HAP-1 (cell line): ENCODE results near the gene DENND1A.

Source experiments
- DNase-seq, 2 experiments: peaks; one replicate each; pipeline ENCODE4 v3.0.0-alpha.2; 2016 to 2020; ENCODE audit warnings: low spot score in 2 of 2
- H3K27me3 ChIP-seq: fragments of 250-450 bp; sonication (Bioruptor Pico); 2 replicates; pipeline ENCODE4 v1.5.1; 2020; ENCODE audit warnings: low read depth, mild to moderate bottlenecking, moderate library complexity
- H3K36me3 ChIP-seq: fragments of 250-450 bp; sonication (Bioruptor Pico); replicated peaks from 2 replicates; pipeline ENCODE4 v1.5.1; 2020; ENCODE audit warnings: mild to moderate bottlenecking
- H3K4me1 ChIP-seq: fragments of 250-450 bp; sonication (Bioruptor Pico); 2 replicates; pipeline ENCODE4 v1.5.1; 2020; ENCODE audit warnings: mild to moderate bottlenecking
- H3K4me3 ChIP-seq: fragments of 250-450 bp; sonication (Bioruptor Pico); 2 replicates; pipeline ENCODE4 v1.5.1; 2020; ENCODE audit warnings: mild to moderate bottlenecking, moderate library complexity
- H3K9me3 ChIP-seq: fragments of 250-450 bp; sonication (Bioruptor Pico); 2 replicates; pipeline ENCODE4 v1.5.1; 2020; ENCODE audit warnings: mild to moderate bottlenecking, moderate library complexity
- in situ Hi-C: fragments of 300-500 bp; cut with MboI; formaldehyde crosslinking; loops from 3 replicates; pipeline ENCODE4 v1.14.3; 2020; ENCODE audit warnings: low sequenced_read_pairs, inconsistent platforms, mixed read lengths

DENND1A gene

GRCh38 chr9:123425261-123425821, 504.6 kb downstream of the DENND1A start:
- no peak overlapping the region for H3K4me3 ChIP-seq
- no peaks in the 10 kb centered on the region for H3K27me3 ChIP-seq
- in situ Hi-C loops, result no loop called here
- no peaks in the 10 kb centered on the region for H3K4me1 ChIP-seq
- H3K36me3 ChIP-seq, result no peaks in the 10 kb centered on the region
- DNase-seq, result no peak
- H3K9me3 ChIP-seq, result no peaks in the 10 kb centered on the region

GRCh38 chr9:123424552-123425225, 505.2 kb downstream of the DENND1A start:
- Histone ChIP-seq H3K36me3 (no peaks in the 10 kb centered on the region), H3K4me1 (no peaks in the 10 kb centered on the region), H3K9me3 (no peaks in the 10 kb centered on the region), H3K27me3 (no peaks in the 10 kb centered on the region), H3K4me3 (no peak overlapping the region)
- in situ Hi-C loops, result no loop called here
- DNase-seq, result no peak

GRCh38 chr9:123424131-123424530, 505.8 kb downstream of the DENND1A start:
- DNase-seq, result no peak
- no peaks in the 10 kb centered on the region for H3K9me3 ChIP-seq
- no peaks in the 10 kb centered on the region for H3K36me3 ChIP-seq
- no peaks in the 10 kb centered on the region for H3K27me3 ChIP-seq
- in situ Hi-C loops, result no loop called here
- H3K4me1 ChIP-seq, result no peaks in the 10 kb centered on the region
- no peak overlapping the region for H3K4me3 ChIP-seq

- Histone ChIP-seq H3K4me3 (no peak overlapping the region), H3K9me3 (no peaks in the 10 kb centered on the region), H3K4me1 (no peaks in the 10 kb centered on the region), H3K27me3 (no peaks in the 10 kb centered on the region), H3K36me3 (no peaks in the 10 kb centered on the region)
- DNase-seq, result no peak
- in situ Hi-C loops, result no loop called here
Observed at GRCh38 chr9:123423311-123423640, 506.6 kb downstream of the DENND1A start.

- in situ Hi-C loops, result no loop called here
- H3K27me3 ChIP-seq, result no peaks in the 10 kb centered on the region
- H3K36me3 ChIP-seq, result no peaks in the 10 kb centered on the region
- no peaks in the 10 kb centered on the region for H3K9me3 ChIP-seq
- no peaks in the 10 kb centered on the region for H3K4me1 ChIP-seq
- H3K4me3 ChIP-seq, result no peak overlapping the region
- no peak for DNase-seq
Observed at GRCh38 chr9:123422635-123423310, 507.2 kb downstream of the DENND1A start.

GRCh38 chr9:123421801-123422455, 508.0 kb downstream of the DENND1A start:
- Histone ChIP-seq H3K4me3 (no peak overlapping the region), H3K4me1 (no peaks in the 10 kb centered on the region), H3K27me3 (no peaks in the 10 kb centered on the region), H3K9me3 (no peaks in the 10 kb centered on the region), H3K36me3 (no peaks in the 10 kb centered on the region)
- no peak for DNase-seq
- in situ Hi-C loops, result no loop called here

- Histone ChIP-seq H3K27me3 (no peaks in the 10 kb centered on the region), H3K9me3 (no peaks in the 10 kb centered on the region), H3K4me1 (no peaks in the 10 kb centered on the region), H3K36me3 (no peaks in the 10 kb centered on the region), H3K4me3 (no peak overlapping the region)
- in situ Hi-C loops, result no loop called here
- DNase-seq, result no peak
Observed at GRCh38 chr9:123421186-123421585, 508.7 kb downstream of the DENND1A start.

- Histone ChIP-seq H3K4me1 (no peaks in the 10 kb centered on the region), H3K27me3 (no peaks in the 10 kb centered on the region), H3K9me3 (no peaks in the 10 kb centered on the region), H3K4me3 (no peak overlapping the region), H3K36me3 (no peaks in the 10 kb centered on the region)
- in situ Hi-C loops, result no loop called here
- no peak for DNase-seq
Observed at GRCh38 chr9:123420592-123421111, 509.3 kb downstream of the DENND1A start.

- no peaks in the 10 kb centered on the region for H3K9me3 ChIP-seq
- in situ Hi-C loops, result no loop called here
- no peak for DNase-seq
- no peaks in the 10 kb centered on the region for H3K4me1 ChIP-seq
- H3K4me3 ChIP-seq, result no peak overlapping the region
- H3K36me3 ChIP-seq, result no peaks in the 10 kb centered on the region
- H3K27me3 ChIP-seq, result no peaks in the 10 kb centered on the region
Observed at GRCh38 chr9:123419721-123420591, 510.0 kb downstream of the DENND1A start.

GRCh38 chr9:123419091-123419490, 510.8 kb downstream of the DENND1A start:
- in situ Hi-C loops, result no loop called here

GRCh38 chr9:123418506-123418905, 511.4 kb downstream of the DENND1A start:
- H3K27me3 ChIP-seq, result no peaks in the 10 kb centered on the region
- no peak overlapping the region for H3K4me3 ChIP-seq
- DNase-seq, result no peak
- no peaks in the 10 kb centered on the region for H3K36me3 ChIP-seq
- in situ Hi-C loops, result no loop called here
- no peaks in the 10 kb centered on the region for H3K4me1 ChIP-seq
- H3K9me3 ChIP-seq, result no peaks in the 10 kb centered on the region

More at GRCh38 chr9:123419091-123419490, 510.8 kb downstream of the DENND1A start:
- no peaks in the 10 kb centered on the region for H3K27me3 ChIP-seq
- H3K36me3 ChIP-seq, result no peaks in the 10 kb centered on the region
- no peaks in the 10 kb centered on the region for H3K4me1 ChIP-seq
- DNase-seq, result no peak
- H3K9me3 ChIP-seq, result no peaks in the 10 kb centered on the region
- no peak overlapping the region for H3K4me3 ChIP-seq

GRCh38 chr9:123418052-123418430, 511.9 kb downstream of the DENND1A start:
- Histone ChIP-seq H3K9me3 (no peaks in the 10 kb centered on the region), H3K27me3 (no peaks in the 10 kb centered on the region), H3K4me1 (no peaks in the 10 kb centered on the region), H3K36me3 (no peaks in the 10 kb centered on the region), H3K4me3 (no peak overlapping the region)
- in situ Hi-C loops, result no loop called here
- no peak for DNase-seq

GRCh38 chr9:123417289-123418051, 512.5 kb downstream of the DENND1A start:
- Histone ChIP-seq H3K36me3 (no peaks in the 10 kb centered on the region), H3K4me3 (no peak overlapping the region), H3K9me3 (no peaks in the 10 kb centered on the region), H3K4me1 (no peaks in the 10 kb centered on the region), H3K27me3 (no peaks in the 10 kb centered on the region)
- in situ Hi-C loops, result no loop called here
- no peak for DNase-seq
